ENCODE measurements around the gene TFAP2A. TPM values are rescaled to one million over a fixed set of nuclear protein-coding genes. Genes with fewer than 3 reads are reported as not detected.
A peak's percentile ranks its signal among the peaks of the same experiment; 100 is the strongest.

Gene TFAP2A
- total and polyA plus RNA-seq, 4 experiments from 2014 or later: not detected

GRCh38 chr6:10416516-10416862 lies 1.6 kb upstream of the TFAP2A start:
- Mint-ChIP-seq H3K9me3 (peaks cover 0 to 43% (median 30%) of the 10 kb centered on the region in 8 donors), H3K4me1 (peaks cover 14 to 48% (median 29%) of the 10 kb centered on the region in 4 donors), H3K27ac (peak overlapping the region in 2 of 7 donors; percentile 68 to 81), H3K4me3 (peak overlapping the region in 2 of 8 donors; percentile 6 to 59), H3K36me3 (peaks cover 0 to 28% of the 10 kb centered on the region in 2 donors), H3K27me3 (peaks cover 59 to 72% of the 10 kb centered on the region in 2 donors)
- CTCF ChIA-PET (ENCODE audit: partially characterized antibody): no interaction called here
- no peak for DNase-seq
- intact Hi-C loops (cut with micrococcal nuclease): no loop called here
- Histone ChIP-seq H3K4me1 (ENCODE audit: insufficient read depth, low read length) (peaks cover 35% of the 10 kb centered on the region), H3K27me3 (ENCODE audit: insufficient read depth, low read length) (peaks cover 75% of the 10 kb centered on the region), H3K9me3 (ENCODE audit: control insufficient read depth in 1 of 2, low read length in 2 of 2) (no peaks in the 10 kb centered on the region), H3K27ac (ENCODE audit: low read depth, low read length) (no peak overlapping the region), H3K4me3 (ENCODE audit: low read length in 2 of 2) (no peak overlapping the region), H3K36me3 (ENCODE audit: insufficient read depth, low read length) (no peaks in the 10 kb centered on the region)
- POLR2A ChIA-PET (ENCODE audit: partially characterized antibody): no interaction called here

- Mint-ChIP-seq H3K4me3 (peak overlapping the region in 5 of 8 donors; percentile 40 to 66 (median 54)), H3K27me3 (peaks cover 59 to 69% of the 10 kb centered on the region in 2 donors), H3K9me3 (peaks cover 0 to 48% (median 33%) of the 10 kb centered on the region in 8 donors), H3K36me3 (peaks cover 0 to 31% of the 10 kb centered on the region in 2 donors), H3K4me1 (peaks cover 19 to 54% (median 34%) of the 10 kb centered on the region in 4 donors), H3K27ac (peak overlapping the region in 3 of 7 donors; percentile 78 to 82 (median 81))
- Histone ChIP-seq H3K27me3 (ENCODE audit: insufficient read depth, low read length) (peaks cover 73% of the 10 kb centered on the region), H3K27ac (ENCODE audit: low read depth, low read length) (no peak overlapping the region), H3K4me1 (ENCODE audit: insufficient read depth, low read length) (peaks cover 40% of the 10 kb centered on the region), H3K36me3 (ENCODE audit: insufficient read depth, low read length) (no peaks in the 10 kb centered on the region), H3K4me3 (ENCODE audit: low read length in 2 of 2) (no peak overlapping the region), H3K9me3 (ENCODE audit: control insufficient read depth in 1 of 2, low read length in 2 of 2) (no peaks in the 10 kb centered on the region)
- no peak for DNase-seq
- intact Hi-C loops (cut with micrococcal nuclease): no loop called here
- ChIA-PET POLR2A (ENCODE audit: partially characterized antibody) (no interaction called here), CTCF (ENCODE audit: partially characterized antibody) (no interaction called here)
Measured at GRCh38 chr6:10415617-10416480, 975 bp upstream of the TFAP2A start.

- H3K27ac Mint-ChIP-seq: peak overlapping the region in 3 of 7 donors; percentile 13 to 90 (median 81)
- H3K9me3 ChIP-seq (ENCODE audit: control insufficient read depth in 1 of 2, low read length in 2 of 2): no peaks in the 10 kb centered on the region
- no peak for DNase-seq
- H3K4me1 Mint-ChIP-seq: peaks cover 21 to 59% (median 38%) of the 10 kb centered on the region in 4 donors
- peaks cover 2 to 59% (median 42%) of the 10 kb centered on the region in 8 donors for H3K9me3 Mint-ChIP-seq
- peaks cover 66 to 73% of the 10 kb centered on the region in 2 donors for H3K27me3 Mint-ChIP-seq
- no peaks in the 10 kb centered on the region for H3K36me3 ChIP-seq (ENCODE audit: insufficient read depth, low read length)
- no peak overlapping the region for H3K27ac ChIP-seq (ENCODE audit: low read depth, low read length)
- CTCF ChIA-PET (ENCODE audit: partially characterized antibody): no interaction called here
- H3K4me3 Mint-ChIP-seq: peak overlapping the region; percentile 72 to 89 (median 84)
- peak overlapping the region in 1 of 2 donors; percentile 67 for H3K4me3 ChIP-seq (ENCODE audit: low read length in 2 of 2)
- intact Hi-C loops (cut with micrococcal nuclease): no loop called here
- H3K36me3 Mint-ChIP-seq: peaks cover 0 to 31% of the 10 kb centered on the region in 2 donors
- H3K27me3 ChIP-seq (ENCODE audit: insufficient read depth, low read length): peaks cover 58% of the 10 kb centered on the region
- POLR2A ChIA-PET (ENCODE audit: partially characterized antibody): no interaction called here
- peaks cover 40% of the 10 kb centered on the region for H3K4me1 ChIP-seq (ENCODE audit: insufficient read depth, low read length)
Measured at GRCh38 chr6:10413850-10414738, 780 bp downstream of the TFAP2A start.

GRCh38 chr6:10413262-10413849 lies 1.5 kb downstream of the TFAP2A start:
- Mint-ChIP-seq H3K27ac (peak overlapping the region in 4 of 7 donors; percentile 37 to 90 (median 84)), H3K9me3 (peaks cover 2 to 62% (median 48%) of the 10 kb centered on the region in 8 donors), H3K4me1 (peaks cover 21 to 59% (median 38%) of the 10 kb centered on the region in 4 donors), H3K36me3 (peaks cover 0 to 31% of the 10 kb centered on the region in 2 donors), H3K27me3 (peaks cover 67 to 72% of the 10 kb centered on the region in 2 donors), H3K4me3 (peak overlapping the region; percentile 72 to 89 (median 84))
- H3K27me3 ChIP-seq (ENCODE audit: insufficient read depth, low read length): peaks cover 53% of the 10 kb centered on the region
- H3K36me3 ChIP-seq (ENCODE audit: insufficient read depth, low read length): no peaks in the 10 kb centered on the region
- H3K27ac ChIP-seq (ENCODE audit: low read depth, low read length): no peak overlapping the region
- peak overlapping the region in 1 of 2 donors; percentile 67 for H3K4me3 ChIP-seq (ENCODE audit: low read length in 2 of 2)
- POLR2A ChIA-PET (ENCODE audit: partially characterized antibody): no interaction called here
- DNase-seq: no peak
- intact Hi-C loops (cut with micrococcal nuclease): no loop called here
- no peaks in the 10 kb centered on the region for H3K9me3 ChIP-seq (ENCODE audit: control insufficient read depth in 1 of 2, low read length in 2 of 2)
- CTCF ChIA-PET (ENCODE audit: partially characterized antibody): no interaction called here
- peaks cover 40% of the 10 kb centered on the region for H3K4me1 ChIP-seq (ENCODE audit: insufficient read depth, low read length)

- H3K9me3 Mint-ChIP-seq: peaks cover 2 to 60% (median 51%) of the 10 kb centered on the region in 8 donors
- H3K36me3 ChIP-seq (ENCODE audit: insufficient read depth, low read length): no peaks in the 10 kb centered on the region
- H3K27ac ChIP-seq (ENCODE audit: low read depth, low read length): no peak overlapping the region
- H3K4me3 ChIP-seq (ENCODE audit: low read length in 2 of 2): peak overlapping the region in 1 of 2 donors; percentile 67
- no peaks in the 10 kb centered on the region for H3K9me3 ChIP-seq (ENCODE audit: control insufficient read depth in 1 of 2, low read length in 2 of 2)
- H3K27ac Mint-ChIP-seq: peak overlapping the region; percentile 5 to 87 (median 56)
- peaks cover 63 to 68% of the 10 kb centered on the region in 2 donors for H3K27me3 Mint-ChIP-seq
- peaks cover 46% of the 10 kb centered on the region for H3K27me3 ChIP-seq (ENCODE audit: insufficient read depth, low read length)
- H3K4me3 Mint-ChIP-seq: peak overlapping the region; percentile 89 to 97 (median 91)
- H3K4me1 ChIP-seq (ENCODE audit: insufficient read depth, low read length): peaks cover 40% of the 10 kb centered on the region
- ChIA-PET CTCF (ENCODE audit: partially characterized antibody) (no interaction called here), POLR2A (ENCODE audit: partially characterized antibody) (no interaction called here)
- peaks cover 0 to 28% of the 10 kb centered on the region in 2 donors for H3K36me3 Mint-ChIP-seq
- H3K4me1 Mint-ChIP-seq: peaks cover 21 to 56% (median 38%) of the 10 kb centered on the region in 4 donors
- intact Hi-C loops (cut with micrococcal nuclease): no loop called here
- no peak for DNase-seq
Measured at GRCh38 chr6:10412461-10413261, 2.2 kb downstream of the TFAP2A start.

- peaks cover 0 to 26% of the 10 kb centered on the region in 2 donors for H3K36me3 Mint-ChIP-seq
- Histone ChIP-seq H3K36me3 (ENCODE audit: insufficient read depth, low read length) (no peaks in the 10 kb centered on the region), H3K4me1 (ENCODE audit: insufficient read depth, low read length) (peaks cover 38% of the 10 kb centered on the region), H3K27ac (ENCODE audit: low read depth, low read length) (no peak overlapping the region), H3K9me3 (ENCODE audit: control insufficient read depth in 1 of 2, low read length in 2 of 2) (no peaks in the 10 kb centered on the region), H3K4me3 (ENCODE audit: low read length in 2 of 2) (peak overlapping the region; percentile 42 to 67), H3K27me3 (ENCODE audit: insufficient read depth, low read length) (peaks cover 46% of the 10 kb centered on the region)
- ChIA-PET POLR2A (ENCODE audit: partially characterized antibody) (interaction anchor here (1.0 kb wide), 1 partner anchor 27 kb away, joined by 3 read pairs; no protein-coding TSS in a partner anchor), CTCF (ENCODE audit: partially characterized antibody) (no interaction called here)
- H3K27ac Mint-ChIP-seq: peak overlapping the region; percentile 5 to 90 (median 87)
- peak overlapping the region; percentile 89 to 97 (median 91) for H3K4me3 Mint-ChIP-seq
- intact Hi-C loops (cut with micrococcal nuclease): no loop called here
- peak; percentile 48 to 65 (median 53) for DNase-seq
- H3K9me3 Mint-ChIP-seq: peaks cover 2 to 60% (median 55%) of the 10 kb centered on the region in 8 donors
- H3K4me1 Mint-ChIP-seq: peaks cover 19 to 54% (median 35%) of the 10 kb centered on the region in 4 donors
- H3K27me3 Mint-ChIP-seq: peaks cover 60 to 66% of the 10 kb centered on the region in 2 donors
Measured at GRCh38 chr6:10411971-10412460, 2.9 kb downstream of the TFAP2A start.

Data from CD4-positive, alpha-beta memory T cell (primary cell).